GM19023 (cell line): ENCODE measurements around the gene CBY3.
A peak's percentile ranks its signal among the peaks of the same experiment; 100 is the strongest.
"Not testable (repeated sequence)": the region's sequence is repeated elsewhere in the genome, so short reads cannot be mapped to it uniquely, and the experiment has no call there.

Experiments
- ATAC-seq: cut with Tn5 transposase; IDR thresholded peaks from one replicate; pipeline ENCODE4 v1.9.1; 2021; ENCODE audit warnings: mild to moderate bottlenecking, moderate library complexity; ENCODE audit not compliant: unreplicated experiment

CBY3 gene

DNA sequence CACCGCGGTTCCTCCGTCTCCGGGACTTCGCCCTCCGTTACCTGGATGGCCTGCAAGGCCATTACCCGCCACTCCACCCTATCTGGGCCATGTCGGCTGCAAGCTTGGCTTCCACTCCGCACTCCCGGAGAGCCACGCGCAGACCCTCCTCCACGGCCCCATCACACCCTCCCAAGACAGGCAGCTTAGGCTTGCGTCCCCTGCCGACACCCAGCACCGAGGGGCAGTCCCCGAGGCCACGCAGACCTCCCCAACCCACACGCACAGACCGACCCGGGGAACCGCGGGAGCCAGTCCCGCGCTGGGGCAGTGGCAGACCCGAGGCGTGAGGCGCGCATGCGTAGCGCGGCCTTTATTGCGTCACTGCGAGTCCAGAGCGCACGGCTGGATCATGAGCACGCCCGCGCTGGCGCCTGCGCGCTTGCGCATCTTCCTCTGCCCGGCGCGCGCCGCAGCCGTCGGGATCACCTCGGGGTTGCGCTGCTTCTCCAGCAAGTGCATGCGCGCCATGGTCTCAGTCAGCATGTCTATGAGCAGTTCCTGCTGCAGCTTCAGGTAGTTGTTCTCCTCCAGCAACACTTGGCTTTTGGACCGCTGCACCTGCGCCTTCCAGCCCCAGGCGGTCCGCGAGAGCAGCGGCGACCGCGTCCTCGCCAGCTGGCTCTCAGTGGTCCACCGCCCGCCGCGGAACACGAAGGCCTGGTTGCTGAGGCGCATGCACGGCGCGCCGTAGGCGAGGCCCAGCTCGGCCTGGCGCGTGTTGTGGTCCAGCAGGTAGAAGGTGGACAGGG lies 2.4 kb downstream of the CBY3 start:
- peak; percentile 92 for ATAC-seq

DNA sequence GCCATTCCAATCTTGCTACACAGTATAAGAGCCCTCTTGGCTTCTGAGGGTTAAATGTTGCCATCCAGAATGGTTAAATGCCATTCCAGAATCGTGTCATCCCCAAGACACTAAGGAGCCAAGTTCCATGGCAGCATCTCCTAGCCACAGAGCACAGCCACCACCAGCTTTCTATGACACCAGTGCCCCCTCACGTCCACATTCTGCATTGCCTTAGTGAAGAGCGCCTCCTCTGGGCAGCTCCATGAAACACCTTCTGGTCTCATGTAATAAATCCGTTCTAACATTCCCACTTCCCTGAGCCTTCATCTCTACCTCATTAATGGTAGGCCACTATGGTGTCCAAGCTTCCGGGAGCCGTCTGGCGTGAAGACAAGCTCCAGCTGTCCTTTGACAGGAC lies 12.4 kb downstream of the CBY3 start:
- ATAC-seq, result no peak

DNA sequence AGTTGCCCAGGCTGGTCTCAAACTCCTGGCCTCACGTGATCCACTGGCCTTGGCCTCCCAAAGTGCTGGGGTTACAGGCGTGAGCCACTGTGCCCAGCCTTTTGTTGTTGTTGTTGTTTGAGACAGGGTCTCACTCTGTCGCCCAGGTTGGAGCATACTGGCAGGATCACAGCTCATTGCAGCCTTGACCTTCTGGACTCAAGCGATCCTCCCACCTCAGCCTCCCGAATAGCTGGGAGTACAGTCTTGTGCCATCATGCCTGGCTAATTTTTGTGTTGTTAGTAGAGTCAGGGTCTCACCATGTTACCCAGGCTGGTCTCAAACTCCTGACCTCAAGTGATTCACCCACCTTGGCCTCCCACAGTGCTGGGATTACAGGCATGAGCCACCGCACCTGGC lies 19.2 kb downstream of the CBY3 start:
- not testable (repeated sequence) for ATAC-seq

DNA sequence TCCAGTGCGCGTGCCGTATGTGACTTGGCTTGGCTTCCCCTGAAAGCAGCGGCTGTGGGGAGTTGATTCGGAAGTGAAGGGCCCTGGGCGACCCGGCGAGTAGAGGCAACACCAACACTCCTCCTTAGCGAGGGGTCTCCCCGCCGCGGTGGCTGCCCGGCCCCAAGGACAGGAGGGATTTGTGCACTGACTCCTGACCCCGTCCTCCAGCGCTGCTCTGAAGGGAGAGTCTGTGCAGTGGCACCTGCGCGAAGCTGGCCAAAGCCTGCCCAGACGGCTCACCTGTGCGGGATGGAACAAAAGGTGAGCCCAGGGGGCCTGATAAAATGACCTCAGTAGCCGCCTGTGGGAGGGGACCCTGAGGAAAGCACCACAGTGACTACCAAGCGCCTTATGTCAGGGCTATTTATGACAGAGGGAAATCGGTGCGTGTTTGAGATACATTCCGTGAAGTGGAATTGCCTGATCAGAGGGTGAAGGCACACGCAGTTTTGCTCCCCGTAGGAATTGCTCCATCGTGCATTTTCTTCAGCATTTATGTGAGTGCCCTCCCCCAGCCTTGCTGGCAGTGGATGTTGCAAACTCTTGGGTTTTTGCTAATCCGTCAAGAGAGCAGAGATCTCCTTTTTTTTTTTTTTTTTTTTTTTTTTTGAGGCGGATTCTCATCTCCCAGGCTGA lies 22.5 kb downstream of the CBY3 start:
- ATAC-seq, result peak; percentile 61

DNA sequence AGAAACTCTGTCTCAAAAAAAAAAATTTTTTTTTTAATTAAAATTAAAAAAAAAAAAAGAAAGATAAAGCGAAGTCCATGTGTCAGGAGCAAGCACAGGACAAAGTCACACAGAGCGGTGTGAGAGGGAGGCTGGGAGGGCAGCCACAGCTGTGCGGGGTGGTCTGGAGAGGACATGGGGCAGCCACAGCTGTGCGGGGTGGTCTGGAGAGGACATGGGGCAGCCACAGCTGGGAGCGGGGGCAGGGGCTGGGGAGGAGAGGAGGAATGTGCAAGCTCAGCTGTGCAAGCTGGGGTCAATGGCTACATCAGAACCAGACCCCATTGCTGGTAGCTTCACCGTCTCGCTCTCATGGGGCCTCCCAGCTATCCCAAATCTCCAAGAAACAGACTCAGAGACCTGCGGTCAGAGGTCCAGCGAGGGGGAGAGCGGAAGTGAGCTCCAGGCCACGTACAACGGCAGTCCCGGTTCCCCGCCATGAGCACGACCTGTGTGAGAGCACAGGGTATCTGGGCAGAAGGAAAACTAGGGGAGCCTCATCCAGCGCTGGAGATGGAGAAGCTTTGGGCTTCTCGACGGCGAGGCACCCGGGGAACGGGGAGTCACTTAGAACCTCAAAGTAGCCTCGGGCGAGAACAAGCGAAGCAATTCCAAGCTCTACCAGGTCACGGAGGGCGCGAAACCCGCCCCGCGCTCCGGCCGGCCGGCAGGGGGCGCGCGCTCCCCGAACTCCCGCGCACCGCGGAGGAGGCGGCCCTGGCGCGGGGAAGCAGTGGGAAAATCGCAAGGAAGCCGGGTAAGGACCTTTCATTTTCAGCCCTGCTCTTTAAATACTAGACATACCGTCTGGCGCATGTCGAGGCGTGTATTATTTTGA lies 23.3 kb downstream of the CBY3 start:
- peak; percentile 88 for ATAC-seq

DNA sequence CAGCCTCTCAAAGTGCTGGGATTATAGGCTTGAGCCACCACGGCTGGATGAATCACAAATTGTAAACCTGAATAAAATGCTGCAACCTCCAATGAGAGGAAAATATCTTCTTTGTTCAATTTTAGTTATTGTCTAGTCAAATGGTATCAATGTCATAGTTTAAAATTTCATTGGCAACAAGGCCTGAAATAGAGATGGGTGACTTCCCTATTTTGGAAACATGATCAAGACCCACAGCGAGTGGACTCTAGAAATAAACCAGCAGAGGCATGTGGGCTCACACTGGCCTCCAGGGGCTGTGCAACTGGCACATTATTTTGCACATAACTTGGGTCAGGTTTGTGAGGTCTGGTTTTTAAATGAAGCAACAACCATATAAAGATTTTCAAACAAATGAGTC lies 27.7 kb downstream of the CBY3 start:
- ATAC-seq, result not testable (repeated sequence)

DNA sequence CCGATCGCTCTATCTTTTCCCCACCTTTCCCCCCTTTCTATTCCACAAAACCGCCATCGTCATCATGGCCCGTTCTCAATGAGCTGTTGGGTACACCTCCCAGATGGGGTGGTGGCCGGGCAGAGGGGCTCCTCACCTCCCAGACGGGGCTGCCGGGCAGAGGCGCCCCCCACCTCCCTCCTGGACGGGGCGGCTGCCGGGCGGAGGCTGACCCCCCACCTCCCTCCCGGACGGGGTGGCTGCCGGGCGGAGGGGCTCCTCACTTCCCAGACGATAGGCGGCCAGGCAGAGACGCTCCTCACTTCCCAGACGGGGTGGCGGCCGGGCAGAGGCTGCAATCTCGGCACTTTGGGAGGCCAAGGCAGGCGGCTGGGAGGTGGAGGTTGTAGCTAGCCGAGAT lies 30.6 kb downstream of the CBY3 start:
- not testable (repeated sequence) for ATAC-seq

DNA sequence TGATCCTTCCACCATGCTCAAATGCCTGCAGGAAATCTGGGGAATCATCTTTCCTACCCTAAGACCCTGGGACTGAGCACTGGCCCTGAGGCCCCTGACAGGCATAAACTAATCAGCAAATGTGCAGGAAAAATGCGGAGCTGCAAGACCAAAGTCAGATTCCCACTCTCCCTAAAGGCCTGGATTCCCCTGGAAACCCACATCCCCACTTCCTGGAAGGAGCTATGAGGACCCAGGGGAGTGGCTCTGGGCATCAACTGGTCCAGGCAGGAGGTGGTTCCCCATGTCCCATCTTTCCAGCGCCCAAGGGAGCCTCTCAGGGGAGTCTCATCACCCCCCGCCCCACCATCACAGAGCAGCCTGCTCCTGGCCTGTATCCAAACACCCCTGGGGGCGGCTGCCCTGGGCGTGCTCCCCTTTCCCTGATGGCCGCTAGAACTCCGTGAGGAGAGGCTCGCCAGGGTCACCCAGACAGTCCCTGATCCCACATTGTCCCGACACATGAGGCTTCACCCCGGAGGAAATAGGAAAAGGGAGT lies 31.6 kb downstream of the CBY3 start:
- not testable (repeated sequence) for ATAC-seq

DNA sequence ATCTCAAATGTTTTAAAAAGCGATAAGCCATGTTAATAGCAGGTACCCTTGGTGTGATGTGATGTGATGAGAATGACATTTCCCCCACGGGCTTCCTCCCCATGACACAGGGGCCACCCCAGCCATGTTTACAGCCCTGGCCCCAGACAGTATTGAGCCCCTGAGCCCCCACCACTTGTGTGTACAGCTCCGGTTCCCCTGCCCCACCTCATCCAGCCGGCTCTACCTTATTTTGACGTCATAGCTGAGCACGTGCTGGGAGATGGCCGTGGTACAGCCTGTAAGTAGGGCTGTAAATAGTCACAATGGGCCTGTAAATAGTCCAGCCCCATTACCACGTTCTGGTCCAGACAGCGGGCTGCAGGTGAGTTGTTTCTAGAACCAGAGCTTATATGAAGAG lies 32.4 kb downstream of the CBY3 start:
- ATAC-seq, result no peak

DNA sequence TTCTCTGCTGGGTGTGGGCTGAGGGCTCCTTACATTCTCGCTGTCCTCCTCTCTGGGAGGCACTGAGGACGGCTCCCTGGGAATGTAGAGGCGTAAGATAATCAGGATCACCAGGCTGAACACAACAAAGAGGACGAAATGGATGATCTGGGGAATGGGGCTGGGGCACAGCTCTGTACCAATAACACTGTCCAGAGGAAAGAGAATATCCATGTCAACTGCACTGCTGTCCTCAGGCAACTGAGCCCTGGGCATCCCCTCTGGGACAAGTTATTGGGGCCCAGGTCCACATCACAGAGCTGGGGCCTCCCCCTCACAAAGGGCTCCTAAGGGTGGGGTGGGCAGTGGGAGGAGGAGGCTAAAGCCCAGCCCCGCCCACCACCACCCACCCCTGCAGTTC lies 36.1 kb downstream of the CBY3 start:
- ATAC-seq, result not testable (repeated sequence)

DNA sequence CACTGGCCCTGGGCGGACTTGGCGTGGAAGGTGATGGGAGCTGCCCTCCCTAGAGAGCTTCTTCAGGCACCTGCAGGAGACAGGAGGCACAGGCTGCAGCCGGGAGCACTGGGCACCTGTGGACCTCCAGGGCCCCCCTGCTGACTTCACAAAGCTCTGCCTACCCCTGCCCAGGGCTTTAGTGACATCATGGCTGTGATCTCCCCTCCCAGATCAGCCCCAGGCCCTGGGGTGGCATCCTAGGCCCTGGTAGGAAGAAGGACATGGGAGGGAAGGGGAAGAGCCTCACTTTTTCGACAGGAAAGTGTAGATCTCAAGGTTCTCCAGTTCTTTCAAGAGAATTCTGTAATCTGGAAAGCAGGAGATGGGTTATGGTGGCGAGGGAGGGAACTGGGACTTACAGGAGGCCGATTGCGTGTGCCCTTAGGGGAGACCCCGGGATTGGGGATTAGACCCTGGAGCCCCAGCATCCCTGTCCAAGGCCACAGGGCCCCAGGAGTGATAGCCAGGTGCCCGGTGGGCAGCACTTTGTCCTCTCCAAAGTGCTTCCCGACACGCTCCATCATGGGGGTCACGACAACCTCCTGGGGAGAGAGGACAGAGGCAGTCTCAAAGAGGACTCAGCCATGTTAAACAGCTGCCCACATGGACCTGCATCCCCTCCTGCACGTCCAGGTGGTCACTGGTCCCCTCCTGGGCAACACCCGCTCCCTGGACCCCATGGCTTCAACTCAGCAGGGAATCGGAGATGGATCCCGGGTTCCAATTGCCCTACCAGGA lies 37.5 kb downstream of the CBY3 start:
- ATAC-seq, result not testable (repeated sequence)

DNA sequence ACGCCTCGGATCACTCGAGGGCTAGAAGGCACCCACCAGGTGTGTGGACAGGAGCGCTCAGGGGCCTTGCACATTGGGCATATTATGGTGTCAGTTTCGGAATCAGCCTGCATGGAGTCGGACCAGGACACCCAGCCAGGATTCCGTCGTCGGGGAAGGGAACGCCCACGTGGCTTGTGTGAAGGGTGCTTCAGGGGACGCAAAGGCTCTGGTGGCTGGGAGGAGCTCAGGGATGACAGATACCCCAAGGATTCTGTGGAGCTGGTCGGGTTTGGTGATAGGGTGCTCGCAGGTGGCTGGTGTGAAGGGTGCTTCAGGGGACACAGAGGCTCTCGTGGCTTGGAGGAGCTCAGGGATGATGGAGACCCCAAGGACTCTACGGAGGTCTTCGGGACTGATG lies 38.2 kb downstream of the CBY3 start:
- ATAC-seq, result not testable (repeated sequence)

DNA sequence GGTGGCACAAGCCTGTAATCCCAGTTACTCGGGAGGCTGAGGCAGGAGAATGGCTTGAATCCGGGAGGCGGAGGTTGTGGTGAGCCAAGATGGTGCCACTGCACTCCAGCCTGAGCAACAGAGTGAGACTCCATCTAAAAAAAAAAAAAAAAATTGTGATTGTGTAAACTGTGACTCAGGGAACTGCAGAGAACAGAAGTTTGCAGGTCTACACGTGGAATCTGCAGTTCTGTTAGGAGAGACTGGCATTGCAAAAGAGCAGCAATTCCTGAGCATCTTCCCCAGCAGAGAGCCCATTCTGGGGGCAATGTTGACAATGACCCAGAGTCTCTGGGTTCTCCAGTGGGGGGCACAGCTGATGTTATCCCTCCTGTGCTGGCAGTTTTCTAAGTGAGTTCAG lies 39.1 kb downstream of the CBY3 start:
- ATAC-seq, result not testable (repeated sequence)

DNA sequence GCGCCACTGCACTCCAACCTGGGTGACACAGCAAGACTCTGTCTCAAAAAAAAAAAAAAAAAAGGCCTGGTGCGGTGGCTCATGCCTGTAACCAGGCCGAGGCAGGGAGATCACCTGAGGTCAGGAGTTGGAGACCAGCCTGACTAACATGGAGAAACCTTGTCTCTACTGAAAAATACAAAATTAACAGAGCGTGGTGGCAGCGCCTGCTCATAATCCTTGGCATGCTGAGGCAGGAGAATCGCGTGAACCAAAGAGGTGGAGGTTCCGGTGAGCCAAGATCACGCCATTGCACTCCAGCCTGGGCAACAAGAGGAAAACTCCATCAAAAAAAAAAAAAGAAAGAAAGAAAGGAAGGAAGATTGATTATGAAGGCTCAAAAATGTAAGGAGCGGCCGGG lies 41.5 kb downstream of the CBY3 start:
- ATAC-seq, result not testable (repeated sequence)

DNA sequence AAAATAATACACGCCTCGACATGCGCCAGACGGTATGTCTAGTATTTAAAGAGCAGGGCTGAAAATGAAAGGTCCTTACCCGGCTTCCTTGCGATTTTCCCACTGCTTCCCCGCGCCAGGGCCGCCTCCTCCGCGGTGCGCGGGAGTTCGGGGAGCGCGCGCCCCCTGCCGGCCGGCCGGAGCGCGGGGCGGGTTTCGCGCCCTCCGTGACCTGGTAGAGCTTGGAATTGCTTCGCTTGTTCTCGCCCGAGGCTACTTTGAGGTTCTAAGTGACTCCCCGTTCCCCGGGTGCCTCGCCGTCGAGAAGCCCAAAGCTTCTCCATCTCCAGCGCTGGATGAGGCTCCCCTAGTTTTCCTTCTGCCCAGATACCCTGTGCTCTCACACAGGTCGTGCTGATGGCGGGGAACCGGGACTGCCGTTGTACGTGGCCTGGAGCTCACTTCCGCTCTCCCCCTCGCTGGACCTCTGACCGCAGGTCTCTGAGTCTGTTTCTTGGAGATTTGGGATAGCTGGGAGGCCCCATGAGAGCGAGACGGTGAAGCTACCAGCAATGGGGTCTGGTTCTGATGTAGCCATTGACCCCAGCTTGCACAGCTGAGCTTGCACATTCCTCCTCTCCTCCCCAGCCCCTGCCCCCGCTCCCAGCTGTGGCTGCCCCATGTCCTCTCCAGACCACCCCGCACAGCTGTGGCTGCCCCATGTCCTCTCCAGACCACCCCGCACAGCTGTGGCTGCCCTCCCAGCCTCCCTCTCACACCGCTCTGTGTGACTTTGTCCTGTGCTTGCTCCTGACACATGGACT lies 46.3 kb downstream of the CBY3 start:
- peak; percentile 91 for ATAC-seq

DNA sequence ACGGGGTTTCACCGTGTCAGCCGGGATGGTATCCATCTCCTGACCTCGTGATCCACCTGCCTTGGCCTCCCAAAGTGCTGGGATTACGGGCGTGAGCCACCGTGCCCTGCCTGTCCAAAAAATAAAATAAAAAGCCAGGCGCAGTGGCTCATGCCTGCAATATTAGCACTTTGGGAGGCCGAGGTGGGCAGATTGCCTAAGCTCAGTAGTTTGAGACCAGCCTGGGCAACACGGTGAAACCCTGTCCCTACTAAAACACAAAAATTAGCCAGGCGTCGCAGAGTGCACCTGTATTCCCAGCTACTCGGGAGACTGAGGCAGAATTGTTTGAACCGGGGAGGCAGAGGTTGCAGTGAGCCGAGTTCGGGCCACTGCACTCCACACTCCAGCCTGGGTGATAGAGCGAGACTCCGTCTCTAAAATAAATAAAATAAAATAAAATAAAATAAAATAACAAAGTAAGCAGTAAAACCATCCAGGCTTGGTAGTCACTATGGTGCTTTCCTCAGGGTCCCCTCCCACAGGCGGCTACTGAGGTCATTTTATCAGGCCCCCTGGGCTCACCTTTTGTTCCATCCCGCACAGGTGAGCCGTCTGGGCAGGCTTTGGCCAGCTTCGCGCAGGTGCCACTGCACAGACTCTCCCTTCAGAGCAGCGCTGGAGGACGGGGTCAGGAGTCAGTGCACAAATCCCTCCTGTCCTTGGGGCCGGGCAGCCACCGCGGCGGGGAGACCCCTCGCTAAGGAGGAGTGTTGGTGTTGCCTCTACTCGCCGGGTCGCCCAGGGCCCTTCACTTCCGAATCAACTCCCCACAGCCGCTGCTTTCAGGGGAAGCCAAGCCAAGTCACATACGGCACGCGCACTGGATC lies 47.1 kb downstream of the CBY3 start:
- peak; percentile 66 for ATAC-seq
